Fibroblast of villous mesenchyme (primary cell): Measurements from ENCODE around the gene ATOH8. TPM values are rescaled to one million over a fixed set of nuclear protein-coding genes. Genes with fewer than 3 reads are reported as not detected.

Experiments used
- DNase-seq: peaks from one replicate; pipeline ENCODE4 v3.0.0-alpha.2; 2010; ENCODE audit warnings: low read depth
- H3K4me3 ChIP-seq: 2 replicates; pipeline ENCODE4 v1.5.1; 2011; ENCODE audit warnings: low read depth, mild to moderate bottlenecking, low read length
- total RNA-seq: library from RNA; depleted of rRNA; stranded (reverse); fragments of >200 nt; gene quantifications from 2 replicates; pipeline ENCODE4 v1.2.3, GENCODE V29; 2012
- TF ChIP-seq, protein P1 (sequence below): IDR thresholded peaks from 2 replicates; pipeline ENCODE4 v1.5.1; 2012; ENCODE audit warnings: low read depth, mild to moderate bottlenecking, low read length; ENCODE audit not compliant: insufficient read depth

The ATOH8 gene
- total RNA-seq, 1 donor = 9.1 TPM

DNA sequence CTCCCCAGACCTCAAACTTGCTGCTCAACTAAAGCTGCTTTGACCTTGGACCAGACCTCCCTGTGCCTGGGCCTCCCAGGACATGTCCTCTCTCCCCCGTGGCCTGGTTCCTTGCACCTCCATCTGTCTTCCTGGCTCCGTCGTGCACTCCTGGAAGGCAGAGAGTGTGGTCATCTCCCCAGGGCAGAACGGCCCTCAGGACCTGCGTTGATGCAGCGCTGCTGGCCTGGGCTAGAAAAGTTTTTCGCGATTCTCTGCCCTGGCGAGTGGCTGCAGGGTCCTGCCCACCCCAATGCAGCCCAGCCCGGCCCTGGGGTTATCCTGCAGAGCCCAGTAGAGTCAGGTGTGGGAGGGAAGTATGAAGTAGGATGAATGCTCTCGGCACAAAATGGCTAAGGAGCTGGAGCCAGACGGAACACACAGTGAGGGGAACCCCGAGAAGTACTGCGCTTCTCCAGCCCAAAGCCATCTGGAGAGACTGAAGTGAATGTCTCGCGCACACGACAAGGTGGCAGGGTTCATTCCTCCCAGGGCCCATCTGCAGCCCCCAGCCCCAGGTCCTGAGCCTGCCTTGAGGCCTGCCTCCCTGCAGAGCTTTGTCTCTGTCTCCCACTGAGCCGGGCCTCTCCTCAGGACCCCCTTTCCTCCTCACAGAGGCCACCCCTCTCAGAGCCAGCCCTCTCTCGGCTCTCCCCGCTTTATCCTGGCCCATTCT is 41.7 kb downstream of the ATOH8 start:
- DNase-seq = no peak
- TF ChIP-seq, protein P1, sequence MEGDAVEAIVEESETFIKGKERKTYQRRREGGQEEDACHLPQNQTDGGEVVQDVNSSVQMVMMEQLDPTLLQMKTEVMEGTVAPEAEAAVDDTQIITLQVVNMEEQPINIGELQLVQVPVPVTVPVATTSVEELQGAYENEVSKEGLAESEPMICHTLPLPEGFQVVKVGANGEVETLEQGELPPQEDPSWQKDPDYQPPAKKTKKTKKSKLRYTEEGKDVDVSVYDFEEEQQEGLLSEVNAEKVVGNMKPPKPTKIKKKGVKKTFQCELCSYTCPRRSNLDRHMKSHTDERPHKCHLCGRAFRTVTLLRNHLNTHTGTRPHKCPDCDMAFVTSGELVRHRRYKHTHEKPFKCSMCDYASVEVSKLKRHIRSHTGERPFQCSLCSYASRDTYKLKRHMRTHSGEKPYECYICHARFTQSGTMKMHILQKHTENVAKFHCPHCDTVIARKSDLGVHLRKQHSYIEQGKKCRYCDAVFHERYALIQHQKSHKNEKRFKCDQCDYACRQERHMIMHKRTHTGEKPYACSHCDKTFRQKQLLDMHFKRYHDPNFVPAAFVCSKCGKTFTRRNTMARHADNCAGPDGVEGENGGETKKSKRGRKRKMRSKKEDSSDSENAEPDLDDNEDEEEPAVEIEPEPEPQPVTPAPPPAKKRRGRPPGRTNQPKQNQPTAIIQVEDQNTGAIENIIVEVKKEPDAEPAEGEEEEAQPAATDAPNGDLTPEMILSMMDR = no peak
- H3K4me3 ChIP-seq = no peak overlapping the region

DNA sequence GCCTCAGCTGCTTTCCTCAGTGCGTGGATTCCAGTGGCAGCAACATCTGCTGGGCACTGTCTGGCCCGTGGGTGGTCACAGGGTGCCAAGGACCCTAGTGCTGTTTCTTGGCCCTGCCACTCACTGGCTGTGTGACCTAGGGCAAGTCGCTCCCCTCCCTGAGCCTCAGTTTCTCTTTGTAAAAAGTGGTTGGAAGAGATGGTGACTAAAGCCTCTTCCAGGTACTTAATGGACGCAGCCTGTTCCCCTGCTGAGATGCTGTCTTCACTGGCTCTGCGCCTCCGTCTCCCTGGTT is 42.2 kb downstream of the ATOH8 start:
- TF ChIP-seq, protein P1 = no peak
- no peak for DNase-seq
- no peak overlapping the region for H3K4me3 ChIP-seq

DNA sequence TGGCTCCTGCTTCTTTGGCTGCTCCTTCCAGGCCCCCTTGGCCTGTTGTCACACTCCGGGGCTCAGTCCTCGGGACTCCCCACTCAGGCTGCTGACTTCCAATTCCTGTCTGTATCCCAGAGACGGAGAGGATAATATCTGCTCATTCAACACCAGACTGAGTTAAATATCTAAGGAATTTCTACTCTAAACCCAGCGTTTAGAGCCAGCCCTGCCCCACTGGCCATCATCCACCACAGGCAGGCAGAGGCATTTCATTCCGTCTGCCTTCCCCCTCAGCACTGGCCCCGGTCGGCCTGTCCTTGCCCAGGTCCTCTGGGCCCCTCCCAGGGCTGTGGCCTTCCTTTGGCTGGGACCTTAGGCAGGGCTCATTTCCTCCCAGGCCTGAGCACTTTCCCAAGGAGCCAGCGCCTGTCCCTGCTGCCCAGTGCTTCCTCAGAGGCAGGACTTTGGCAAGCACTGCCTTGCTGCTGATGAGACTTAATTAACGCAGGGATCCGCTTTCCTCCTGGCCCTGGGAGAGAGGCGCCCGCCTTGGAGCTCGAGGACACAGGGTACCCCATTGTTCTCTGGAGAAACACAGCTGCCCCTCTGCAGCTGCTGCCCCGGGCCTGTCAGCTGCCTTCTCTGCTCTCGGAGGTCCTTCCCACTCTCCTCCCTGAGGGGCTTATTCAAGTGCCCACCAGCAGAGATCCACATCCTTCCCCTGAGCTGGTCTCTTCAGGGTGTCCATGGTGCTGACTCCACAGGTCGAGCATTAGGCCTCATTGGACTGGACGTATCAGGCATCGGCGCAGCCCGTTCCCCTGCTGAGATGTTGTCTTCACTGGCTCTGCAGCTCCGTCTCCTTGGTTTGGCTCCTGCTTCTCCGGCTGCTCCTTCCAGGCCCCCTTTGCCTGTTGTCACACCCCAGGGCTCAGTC is 42.8 kb downstream of the ATOH8 start:
- no peak overlapping the region for H3K4me3 ChIP-seq
- TF ChIP-seq, protein P1 = no peak
- DNase-seq = no peak

DNA sequence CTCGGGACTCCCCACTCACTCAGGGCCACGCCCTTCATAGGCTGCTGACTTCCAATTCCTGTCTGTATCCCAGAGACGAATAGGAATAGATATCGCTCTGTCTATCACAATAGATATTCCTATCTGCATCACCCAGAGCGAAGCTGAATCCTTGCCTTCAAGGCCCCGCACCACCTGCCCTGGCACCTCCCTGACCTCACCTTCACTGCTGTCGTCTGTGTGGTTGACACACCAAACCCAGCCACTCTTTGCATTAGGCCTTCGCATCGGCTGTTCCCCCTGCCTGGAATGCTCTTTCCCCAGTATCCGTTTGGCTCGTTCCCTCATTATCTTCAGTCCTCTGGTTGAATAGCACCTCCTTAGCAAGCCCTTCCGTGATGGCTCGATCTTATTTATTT is 43.5 kb downstream of the ATOH8 start:
- no peak overlapping the region for H3K4me3 ChIP-seq
- TF ChIP-seq, protein P1 = no peak
- DNase-seq = no peak

DNA sequence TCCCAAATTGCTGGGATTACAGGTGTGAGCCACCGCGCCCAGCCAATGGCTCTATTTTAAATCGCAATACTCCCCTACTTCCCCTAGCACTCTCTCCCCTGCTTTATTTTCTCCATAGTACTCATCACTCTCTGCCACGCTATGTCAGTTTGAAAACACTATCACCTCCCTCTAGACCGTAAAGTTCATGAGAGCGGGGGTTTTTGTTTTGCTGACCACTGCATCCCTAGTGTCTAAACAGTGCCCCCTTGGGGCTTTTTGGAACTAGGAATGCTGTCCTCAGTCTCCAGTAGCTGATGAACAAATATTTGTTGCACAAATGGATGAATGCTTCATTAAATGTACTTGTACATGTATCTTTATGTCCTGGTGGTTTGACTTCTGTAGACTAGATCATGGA is 44.1 kb downstream of the ATOH8 start:
- TF ChIP-seq, protein P1 = peak; percentile 75
- DNase-seq = peak; percentile 76
- H3K4me3 ChIP-seq = no peak overlapping the region

DNA sequence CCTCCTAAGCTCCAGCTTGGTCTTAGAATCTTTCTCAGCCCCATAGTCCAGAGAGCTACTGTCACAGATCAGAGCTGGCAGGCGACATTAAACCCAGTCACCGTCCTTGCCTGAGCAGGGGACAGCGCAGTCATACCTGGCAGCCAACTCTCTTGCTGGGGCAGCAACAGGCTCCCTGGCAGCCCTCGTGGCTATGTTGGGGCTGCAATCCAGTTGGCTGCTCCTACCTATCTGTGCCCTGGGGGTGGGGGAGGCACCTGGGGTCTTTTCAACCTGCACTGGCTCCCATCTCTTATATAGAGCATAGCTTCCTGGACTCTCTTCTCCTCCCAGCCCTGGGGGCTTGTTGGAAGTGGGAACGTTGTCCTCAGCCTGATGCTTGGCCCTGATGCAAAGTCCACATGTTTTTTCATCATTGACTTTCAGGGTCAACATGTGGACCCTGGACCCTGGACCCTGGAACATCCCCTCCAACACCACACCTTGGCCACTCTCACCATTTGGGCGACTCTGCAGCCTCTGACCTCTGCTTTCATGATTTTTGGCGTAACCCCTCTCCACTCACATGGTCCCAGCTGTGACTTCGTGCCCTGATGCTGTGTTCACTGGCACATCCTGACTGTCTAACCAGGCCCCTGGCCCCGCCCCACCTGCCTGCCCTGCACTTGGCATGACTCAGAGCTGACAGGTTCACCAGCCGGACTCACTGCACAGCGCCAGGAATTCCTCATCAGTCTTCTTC is 45.6 kb downstream of the ATOH8 start:
- DNase-seq = no peak
- no peak overlapping the region for H3K4me3 ChIP-seq
- TF ChIP-seq, protein P1 = no peak
